ENCODE results near the gene GPATCH3. TPM values are rescaled to one million over a fixed set of nuclear protein-coding genes. Genes with fewer than 3 reads are reported as not detected.
"Not testable (repeated sequence)": the region's sequence is repeated elsewhere in the genome, so short reads cannot be mapped to it uniquely, and the experiment has no call there.

GPATCH3 gene
- total RNA-seq, 1 donor from 2014 or later = 6.1 TPM

DNA sequence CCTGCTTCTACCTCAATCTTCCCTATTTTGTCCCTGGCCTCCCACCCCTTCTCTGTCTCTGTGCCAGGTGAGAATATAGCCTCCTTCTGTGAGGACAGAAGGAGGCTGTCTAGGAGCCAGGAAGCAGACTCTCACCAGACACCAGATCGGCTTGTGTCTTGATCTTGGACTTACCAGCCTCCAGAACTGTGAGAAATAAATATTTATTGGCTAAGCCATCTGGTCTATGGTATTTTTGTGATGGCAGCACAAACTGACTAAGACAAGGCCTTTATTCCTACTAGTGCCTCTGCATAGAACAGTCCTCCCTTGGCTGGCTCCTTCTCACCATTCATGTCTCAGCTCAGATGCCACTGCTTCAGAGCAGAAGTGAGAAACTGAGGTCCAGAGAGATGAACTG, 12.0 kb downstream of the GPATCH3 start:
- Histone ChIP-seq H3K36me3 (no peaks in the 10 kb centered on the region), H3K27me3 (no peaks in the 10 kb centered on the region), H3K79me2 (ENCODE audit: low read depth) (peaks cover 19% of the 10 kb centered on the region), H3K4me3 (no peak overlapping the region), H3K4me1 (peaks cover 8% of the 10 kb centered on the region), H3F3A (ENCODE audit: low read depth) (peaks cover 27% of the 10 kb centered on the region), H2AFZ (replicated peaks) (no peak overlapping the region), H3K27ac (no peak overlapping the region), H3K9me3 (ENCODE audit: low read depth) (no peaks in the 10 kb centered on the region), H3K9ac (no peak overlapping the region), H4K20me1 (ENCODE audit: low read depth) (no peaks in the 10 kb centered on the region), H3K4me2 (no peak overlapping the region)
- TF ChIP-seq, protein P1, sequence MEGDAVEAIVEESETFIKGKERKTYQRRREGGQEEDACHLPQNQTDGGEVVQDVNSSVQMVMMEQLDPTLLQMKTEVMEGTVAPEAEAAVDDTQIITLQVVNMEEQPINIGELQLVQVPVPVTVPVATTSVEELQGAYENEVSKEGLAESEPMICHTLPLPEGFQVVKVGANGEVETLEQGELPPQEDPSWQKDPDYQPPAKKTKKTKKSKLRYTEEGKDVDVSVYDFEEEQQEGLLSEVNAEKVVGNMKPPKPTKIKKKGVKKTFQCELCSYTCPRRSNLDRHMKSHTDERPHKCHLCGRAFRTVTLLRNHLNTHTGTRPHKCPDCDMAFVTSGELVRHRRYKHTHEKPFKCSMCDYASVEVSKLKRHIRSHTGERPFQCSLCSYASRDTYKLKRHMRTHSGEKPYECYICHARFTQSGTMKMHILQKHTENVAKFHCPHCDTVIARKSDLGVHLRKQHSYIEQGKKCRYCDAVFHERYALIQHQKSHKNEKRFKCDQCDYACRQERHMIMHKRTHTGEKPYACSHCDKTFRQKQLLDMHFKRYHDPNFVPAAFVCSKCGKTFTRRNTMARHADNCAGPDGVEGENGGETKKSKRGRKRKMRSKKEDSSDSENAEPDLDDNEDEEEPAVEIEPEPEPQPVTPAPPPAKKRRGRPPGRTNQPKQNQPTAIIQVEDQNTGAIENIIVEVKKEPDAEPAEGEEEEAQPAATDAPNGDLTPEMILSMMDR (IDR thresholded peaks at IDR 0.05) = no peak
- TF ChIP-seq EZH2 (IDR thresholded peaks at IDR 0.05) = no peak
- no peak for TF ChIP-seq EZH2phosphoT487 (IDR thresholded peaks at IDR 0.05)
- Mint-ChIP-seq H3K27ac (no peak overlapping the region), H3K27me3 (ENCODE audit: insufficient read depth, low read depth) (peaks cover 2% of the 10 kb centered on the region), H3K4me1 (peaks cover 20% of the 10 kb centered on the region), H3K4me3 (peak overlapping the region; percentile 96), H3K36me3 (peaks cover 25% of the 10 kb centered on the region), H3K9me3 (no peaks in the 10 kb centered on the region)
- DNase-seq (ENCODE audit: low spot score) = no peak

DNA sequence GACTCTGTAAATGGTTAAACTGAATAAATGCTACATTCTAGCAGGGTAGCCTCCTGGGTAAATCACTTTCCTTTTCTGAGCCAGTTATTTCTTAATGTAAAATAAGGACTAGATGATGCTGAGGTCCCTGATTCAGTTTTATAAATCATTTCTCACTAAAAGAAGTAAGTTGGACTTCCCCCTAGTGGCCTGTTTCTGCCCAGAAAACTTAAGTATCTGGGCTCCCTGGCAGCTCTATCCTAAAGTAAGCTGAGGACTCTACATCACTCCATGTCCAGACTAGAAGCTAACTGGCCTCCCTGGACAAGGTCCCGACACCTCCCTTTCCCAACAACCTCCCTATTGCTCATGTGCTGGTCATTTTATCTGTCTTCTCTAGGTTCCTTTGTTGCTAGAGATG, 13.1 kb downstream of the GPATCH3 start:
- Mint-ChIP-seq H3K4me3 (peak overlapping the region; percentile 38), H3K36me3 (peaks cover 29% of the 10 kb centered on the region), H3K9me3 (no peaks in the 10 kb centered on the region), H3K4me1 (peaks cover 20% of the 10 kb centered on the region), H3K27ac (no peak overlapping the region), H3K27me3 (ENCODE audit: insufficient read depth, low read depth) (peaks cover 2% of the 10 kb centered on the region)
- DNase-seq (ENCODE audit: low spot score) = peak; percentile 51
- H3K9ac ChIP-seq = no peak overlapping the region
- H3K27me3 ChIP-seq = no peaks in the 10 kb centered on the region
- peaks cover 19% of the 10 kb centered on the region for H3K79me2 ChIP-seq (ENCODE audit: low read depth)
- H4K20me1 ChIP-seq (ENCODE audit: low read depth) = no peaks in the 10 kb centered on the region
- H3F3A ChIP-seq (ENCODE audit: low read depth) = peaks cover 27% of the 10 kb centered on the region
- no peak overlapping the region for H3K27ac ChIP-seq
- H3K4me1 ChIP-seq = peaks cover 8% of the 10 kb centered on the region
- H3K4me2 ChIP-seq = no peak overlapping the region
- H3K9me3 ChIP-seq (ENCODE audit: low read depth) = no peaks in the 10 kb centered on the region
- TF ChIP-seq EZH2phosphoT487 (IDR thresholded peaks at IDR 0.05) = no peak
- TF ChIP-seq, protein P1 (IDR thresholded peaks at IDR 0.05) = peak; percentile 53
- no peak overlapping the region for H2AFZ ChIP-seq (replicated peaks)
- no peak overlapping the region for H3K4me3 ChIP-seq
- H3K36me3 ChIP-seq = no peaks in the 10 kb centered on the region

DNA sequence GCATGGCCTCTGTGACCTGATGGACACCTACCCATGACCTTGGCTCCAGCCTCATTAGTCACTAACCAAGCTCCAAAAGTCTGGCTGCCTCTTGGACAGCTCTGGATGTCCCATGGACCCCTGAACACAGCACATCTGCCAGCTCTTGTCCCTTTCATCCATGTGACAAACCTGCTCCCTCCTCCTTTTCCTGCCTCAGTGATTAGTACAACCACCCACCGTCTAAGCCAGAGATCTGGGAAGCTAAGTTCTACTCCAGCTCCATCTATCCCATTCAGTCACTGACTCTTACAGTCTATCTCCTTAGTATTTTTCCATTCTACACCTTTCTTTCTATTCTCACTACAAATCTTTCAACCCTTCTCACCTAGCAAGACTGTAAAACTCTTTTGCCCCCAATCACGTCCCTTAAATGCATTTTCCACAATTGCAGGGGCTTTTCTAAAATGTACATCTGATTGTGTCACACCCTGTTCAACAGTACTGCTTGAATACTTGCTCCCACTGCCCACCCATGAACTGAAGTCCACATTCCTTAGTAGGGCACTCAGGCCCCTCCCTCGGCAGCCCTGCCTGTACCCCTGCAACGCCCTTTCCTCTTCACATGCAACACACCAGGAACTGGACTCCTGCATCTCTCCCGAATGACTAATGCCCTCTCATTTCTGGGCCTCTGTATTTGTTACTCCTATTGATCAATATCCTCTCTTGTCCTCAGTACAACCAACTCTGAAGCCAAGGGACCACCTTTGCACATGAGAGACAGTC, 17.4 kb downstream of the GPATCH3 start:
- H3K27ac ChIP-seq = no peak overlapping the region
- no peaks in the 10 kb centered on the region for H3K79me2 ChIP-seq (ENCODE audit: low read depth)
- no peak for DNase-seq (ENCODE audit: low spot score)
- peaks cover 14% of the 10 kb centered on the region for H3F3A ChIP-seq (ENCODE audit: low read depth)
- no peaks in the 10 kb centered on the region for H3K4me1 ChIP-seq
- no peaks in the 10 kb centered on the region for H4K20me1 ChIP-seq (ENCODE audit: low read depth)
- Mint-ChIP-seq H3K4me3 (no peak overlapping the region), H3K9me3 (no peaks in the 10 kb centered on the region), H3K27me3 (ENCODE audit: insufficient read depth, low read depth) (peaks cover 6% of the 10 kb centered on the region), H3K27ac (no peak overlapping the region), H3K4me1 (no peaks in the 10 kb centered on the region), H3K36me3 (peaks cover 28% of the 10 kb centered on the region)
- no peaks in the 10 kb centered on the region for H3K36me3 ChIP-seq
- H2AFZ ChIP-seq (replicated peaks) = no peak overlapping the region
- no peaks in the 10 kb centered on the region for H3K9me3 ChIP-seq (ENCODE audit: low read depth)
- H3K4me3 ChIP-seq = no peak overlapping the region
- no peak overlapping the region for H3K4me2 ChIP-seq
- TF ChIP-seq, protein P1 (IDR thresholded peaks at IDR 0.05) = no peak
- TF ChIP-seq EZH2 (IDR thresholded peaks at IDR 0.05) = no peak
- TF ChIP-seq EZH2phosphoT487 (IDR thresholded peaks at IDR 0.05) = no peak
- H3K27me3 ChIP-seq = no peaks in the 10 kb centered on the region
- no peak overlapping the region for H3K9ac ChIP-seq

DNA sequence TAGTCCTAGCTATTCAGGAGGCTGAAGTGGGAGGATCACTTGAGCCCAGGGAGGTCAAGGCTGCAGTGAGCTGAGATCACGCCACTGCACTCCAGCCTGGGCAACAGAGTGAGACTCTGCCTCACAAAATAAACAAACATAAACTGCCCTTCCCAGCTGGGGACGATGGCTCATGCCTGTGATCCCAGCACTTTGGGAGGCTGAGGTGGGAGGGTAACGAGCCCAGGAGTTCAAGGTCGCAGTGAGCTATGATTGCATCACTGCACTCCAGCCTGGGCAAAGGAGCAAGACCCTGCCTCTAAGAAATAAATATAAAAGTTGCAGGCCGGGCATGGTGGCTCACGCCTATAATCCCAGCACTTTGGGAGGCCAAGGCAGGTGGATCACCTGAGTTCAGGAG, 18.7 kb downstream of the GPATCH3 start:
- H2AFZ ChIP-seq (replicated peaks); H3K4me3 Mint-ChIP-seq; H3K9me3 ChIP-seq (ENCODE audit: low read depth); H3K4me2 ChIP-seq; H3K27me3 ChIP-seq; H3K79me2 ChIP-seq (ENCODE audit: low read depth); H4K20me1 ChIP-seq (ENCODE audit: low read depth); H3K27me3 Mint-ChIP-seq (ENCODE audit: insufficient read depth, low read depth); DNase-seq (ENCODE audit: low spot score); H3K4me3 ChIP-seq; H3K4me1 ChIP-seq; H3K36me3 ChIP-seq; H3K4me1 Mint-ChIP-seq; H3K27ac ChIP-seq; H3K27ac Mint-ChIP-seq; H3K9ac ChIP-seq; H3K9me3 Mint-ChIP-seq: not testable (repeated sequence)
- H3K36me3 Mint-ChIP-seq = peaks cover 24% of the 10 kb centered on the region
- peaks cover 16% of the 10 kb centered on the region for H3F3A ChIP-seq (ENCODE audit: low read depth)

All from neural progenitor cell (in vitro differentiated cells).